Left hindlimb (tissue), 1 donor: Measurements from ENCODE around the gene ATP2B3.
A peak's percentile ranks its signal among the peaks of the same experiment; 100 is the strongest.

ENCODE experiments used
- DNase-seq: peaks from one replicate; pipeline ENCODE4 v3.0.0-alpha.2; 2018

Gene ATP2B3

DNA sequence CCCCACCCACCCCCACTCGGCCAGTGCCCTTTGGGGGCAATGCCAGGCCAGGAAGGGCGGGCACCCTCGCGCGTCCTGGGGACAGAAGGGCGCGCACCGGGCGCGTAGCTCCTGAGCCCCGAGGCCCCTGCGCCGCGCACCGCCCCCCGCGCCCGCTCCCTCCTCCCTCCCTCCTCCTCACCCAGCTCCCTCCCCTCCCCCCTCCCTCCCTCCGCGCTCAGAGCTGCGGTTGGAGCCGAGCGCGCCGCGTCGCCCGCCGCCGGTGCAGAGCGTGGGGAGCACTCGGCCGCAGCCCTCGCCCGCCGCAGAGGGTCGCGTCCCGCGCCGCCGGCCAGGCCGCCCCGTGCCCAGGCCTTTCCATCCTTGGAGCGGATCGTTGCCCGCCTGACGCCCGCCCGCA lies at the start of gene ATP2B3:
ATP2B3 (plus strand) TSS at position 220 of the 400 bp plus-strand sequence. CDS start 18,606 bp downstream, outside the sequence.
- no peak for DNase-seq

DNA sequence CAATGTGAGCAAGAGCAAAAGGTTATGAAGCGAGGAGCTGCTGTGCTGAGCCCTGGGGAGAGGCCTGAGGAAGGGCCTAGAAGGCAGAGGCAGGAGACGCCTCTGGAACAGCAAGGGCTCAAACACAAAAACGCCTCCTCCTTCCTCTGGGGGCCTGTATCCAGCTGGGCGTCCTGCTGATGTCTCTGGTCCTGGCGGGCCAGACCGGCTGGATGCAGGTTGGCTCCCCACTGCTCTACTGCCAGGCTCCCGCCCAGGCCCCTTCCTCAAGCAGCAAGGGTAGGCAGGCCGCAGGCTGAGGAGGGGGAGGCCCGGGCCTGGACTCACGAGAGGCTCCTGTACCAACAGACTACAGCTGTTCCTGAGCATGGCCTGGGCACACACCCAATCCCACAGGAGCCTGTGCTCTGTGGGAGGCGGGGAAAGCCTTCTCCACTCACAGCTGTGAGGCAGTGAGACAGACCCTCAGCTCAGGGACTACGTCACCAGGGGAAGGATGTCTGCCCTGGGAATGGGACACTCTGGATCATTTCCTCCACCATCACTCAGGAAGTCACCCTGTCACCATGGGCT lies 49.3 kb upstream of the ATP2B3 start:
- no peak for DNase-seq

DNA sequence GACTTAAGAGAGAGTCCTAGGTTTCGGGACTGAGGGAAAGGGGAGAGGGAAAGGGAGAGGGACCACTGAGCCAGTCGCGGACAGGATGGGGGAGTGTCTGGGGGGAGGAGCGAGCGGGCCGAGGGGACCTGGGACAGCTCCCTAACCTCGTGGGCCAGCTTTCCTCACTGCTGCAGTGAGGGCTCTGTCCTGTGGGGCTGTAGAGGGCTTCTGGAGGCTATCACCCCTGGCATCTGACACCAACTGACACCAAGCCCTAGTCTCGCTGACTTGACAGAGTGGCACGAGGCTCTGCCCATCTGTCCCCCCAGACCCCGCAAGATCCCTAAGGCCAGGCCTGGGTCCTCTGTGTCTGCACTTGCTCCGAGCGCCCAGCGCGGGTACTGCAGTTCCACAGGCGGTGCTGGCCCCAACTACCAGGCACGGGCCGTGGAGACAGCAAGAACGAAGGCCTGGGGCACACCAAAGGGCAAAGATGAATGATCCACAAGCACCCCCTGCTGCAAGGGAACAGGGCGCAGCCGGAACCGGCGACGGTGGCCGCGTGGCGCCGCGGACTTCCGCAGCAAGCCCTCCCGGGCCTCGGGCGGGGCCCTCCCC lies 47.5 kb upstream of the ATP2B3 start:
- no peak for DNase-seq

DNA sequence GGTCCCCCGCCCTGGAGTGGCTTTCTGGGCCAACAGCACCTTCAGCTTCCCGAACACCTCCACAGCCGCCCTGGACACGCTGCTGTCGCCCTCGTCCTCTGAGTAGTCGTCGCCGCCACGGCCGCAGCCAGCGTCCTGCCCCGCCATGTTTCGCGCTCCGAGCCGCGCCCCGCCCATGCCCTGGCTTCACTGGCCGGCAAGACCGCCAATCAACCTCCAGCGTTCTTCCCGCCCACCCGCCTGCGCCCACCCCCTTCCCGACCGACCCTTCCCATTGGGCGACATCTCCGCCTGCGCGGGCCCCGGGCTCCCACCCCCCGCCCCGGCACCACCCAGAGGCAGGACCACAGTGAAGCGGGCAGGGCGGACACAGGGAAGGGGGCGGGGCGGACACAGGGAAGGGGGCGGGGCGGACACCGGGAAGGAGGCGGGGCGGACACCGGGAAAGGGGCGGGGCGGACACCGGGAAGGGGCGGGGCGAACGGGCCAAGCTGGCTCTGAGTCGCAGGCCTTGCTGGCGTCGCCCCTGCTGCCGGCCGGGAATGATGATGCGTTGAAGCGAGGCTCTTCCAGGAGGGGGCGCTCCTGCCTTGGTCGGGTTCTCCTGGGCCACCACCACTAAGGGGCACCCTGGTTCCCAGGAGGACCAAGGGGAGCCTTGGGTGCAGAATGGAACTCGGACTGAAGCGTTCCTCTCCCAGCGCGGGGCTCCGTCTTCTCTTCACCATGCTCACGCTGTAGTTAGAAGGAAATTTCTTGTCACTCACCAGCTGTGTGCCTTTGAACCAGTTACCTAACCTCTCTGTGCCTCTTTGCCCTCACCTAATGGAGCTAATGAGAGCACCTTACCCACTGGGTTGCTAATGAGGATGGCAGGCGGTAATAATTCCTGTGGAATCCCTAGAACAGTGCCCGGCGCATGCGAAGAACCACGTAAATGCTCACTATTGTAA lies 46.8 kb upstream of the ATP2B3 start, which contains the start of gene HAUS7:
HAUS7 (minus strand) TSS at position 166 of the 953 bp plus-strand sequence; CDS start at position 147, 19 bp downstream.
- peak; percentile 96 for DNase-seq

DNA sequence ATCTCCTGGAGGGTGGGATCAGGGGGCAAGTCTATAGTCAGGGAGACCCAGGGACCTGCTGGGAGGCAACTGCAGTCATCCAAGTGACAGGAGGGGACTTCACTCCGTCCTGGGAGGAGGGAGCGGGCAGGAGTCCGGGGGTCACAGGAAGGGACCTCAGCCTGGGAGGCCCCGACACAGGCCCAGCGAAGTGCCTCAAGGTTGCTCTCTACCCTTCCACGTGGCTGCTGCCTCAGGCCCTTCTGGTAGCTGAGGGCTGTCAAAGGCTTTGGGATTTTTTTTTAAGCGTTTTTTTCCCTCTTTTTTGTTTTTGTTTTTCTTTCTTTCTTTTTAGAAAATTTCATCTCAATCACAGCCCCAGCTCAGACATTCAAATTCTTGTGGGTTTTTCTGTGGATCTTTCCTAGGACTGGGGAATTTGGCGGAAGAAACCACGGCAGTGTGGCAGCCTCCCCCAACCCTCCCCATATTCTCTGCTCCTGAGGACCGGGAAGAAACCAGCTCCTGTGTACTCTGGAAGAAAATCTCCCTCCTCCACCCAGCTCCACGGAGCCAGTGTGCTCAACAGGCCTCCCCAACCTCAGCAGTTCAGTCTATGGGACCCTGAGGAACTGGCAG lies 45.7 kb upstream of the ATP2B3 start:
- no peak for DNase-seq

DNA sequence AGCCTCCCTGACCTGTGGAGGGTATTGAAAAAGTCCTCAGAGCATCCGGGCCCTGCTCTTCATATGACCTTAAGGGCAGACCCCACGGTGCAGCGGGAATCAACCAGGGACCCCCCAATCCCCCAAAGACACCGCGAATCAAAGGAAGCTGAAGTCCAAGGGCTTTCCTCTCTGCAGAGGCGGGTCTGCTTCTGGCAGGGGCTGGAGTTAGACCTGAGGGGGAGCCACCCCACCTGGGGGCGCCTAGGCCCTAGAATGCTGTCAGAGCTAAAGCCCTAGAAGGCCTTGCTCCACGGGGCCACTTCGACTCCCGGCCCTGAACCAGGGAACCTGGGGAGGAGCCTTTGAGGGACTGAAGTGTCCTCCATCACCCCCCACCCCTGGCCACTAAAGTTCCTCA lies 44.3 kb upstream of the ATP2B3 start:
- DNase-seq = no peak

DNA sequence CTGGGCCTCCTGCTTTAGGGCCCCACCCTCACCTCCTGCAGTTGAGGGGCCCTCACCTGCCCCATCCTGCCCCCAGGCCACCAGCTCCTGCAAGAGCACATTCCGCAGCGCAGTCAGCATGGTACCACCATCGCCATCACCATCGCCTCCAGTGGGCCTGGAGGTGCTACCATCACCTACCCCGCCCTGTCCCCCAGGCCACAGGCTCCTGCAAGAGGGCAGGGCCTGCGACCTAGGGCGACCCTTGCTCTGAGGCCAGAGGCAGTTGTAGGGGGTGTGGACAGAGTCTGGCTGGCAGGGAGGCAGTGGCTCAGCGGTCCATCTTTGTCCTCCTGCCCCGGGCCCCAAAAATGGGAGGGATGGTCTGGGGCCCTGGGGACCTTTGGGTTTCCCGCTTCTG lies 43.2 kb upstream of the ATP2B3 start:
- DNase-seq = no peak

DNA sequence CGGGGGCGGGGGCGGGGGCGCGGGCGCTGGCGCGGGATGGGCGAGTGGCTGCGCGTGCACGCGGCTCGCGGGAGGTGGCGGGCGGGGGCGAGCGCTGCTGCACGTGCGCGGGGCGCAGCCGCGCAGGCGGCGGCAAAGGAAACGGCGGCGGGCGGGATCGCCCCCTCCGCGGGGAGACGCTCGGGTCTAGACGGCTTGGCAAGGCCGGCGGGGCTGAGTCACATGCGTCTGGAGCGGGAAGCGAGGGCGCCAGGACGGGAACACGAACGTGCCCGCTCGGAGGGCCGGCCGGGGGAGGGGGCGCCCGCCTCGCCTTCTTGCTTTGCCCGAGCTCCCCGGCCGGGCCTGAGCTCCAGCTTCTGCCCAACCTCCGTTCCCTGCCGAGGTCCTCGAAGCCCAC lies 42.7 kb upstream of the ATP2B3 start:
- DNase-seq = peak; percentile 83

DNA sequence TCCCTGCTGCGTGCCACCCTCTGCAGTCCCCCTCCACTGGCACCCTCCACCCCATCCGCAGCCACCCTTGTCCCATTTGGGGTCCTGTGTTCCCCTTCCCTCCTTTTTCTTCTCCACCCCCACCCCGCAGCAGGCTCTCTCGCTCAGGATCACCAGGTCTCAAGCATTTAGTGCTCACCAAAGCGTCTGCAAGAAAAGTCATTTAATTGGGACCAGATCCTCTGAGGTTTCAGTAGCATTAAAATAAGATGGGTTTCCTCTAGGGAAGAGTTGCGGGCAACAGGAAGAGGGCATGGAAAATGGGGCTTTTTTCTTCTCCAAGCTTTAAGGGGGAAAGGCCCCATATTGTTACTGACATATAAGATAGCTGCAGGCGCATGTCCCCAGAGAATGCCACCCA lies 42.2 kb upstream of the ATP2B3 start:
- DNase-seq = no peak

DNA sequence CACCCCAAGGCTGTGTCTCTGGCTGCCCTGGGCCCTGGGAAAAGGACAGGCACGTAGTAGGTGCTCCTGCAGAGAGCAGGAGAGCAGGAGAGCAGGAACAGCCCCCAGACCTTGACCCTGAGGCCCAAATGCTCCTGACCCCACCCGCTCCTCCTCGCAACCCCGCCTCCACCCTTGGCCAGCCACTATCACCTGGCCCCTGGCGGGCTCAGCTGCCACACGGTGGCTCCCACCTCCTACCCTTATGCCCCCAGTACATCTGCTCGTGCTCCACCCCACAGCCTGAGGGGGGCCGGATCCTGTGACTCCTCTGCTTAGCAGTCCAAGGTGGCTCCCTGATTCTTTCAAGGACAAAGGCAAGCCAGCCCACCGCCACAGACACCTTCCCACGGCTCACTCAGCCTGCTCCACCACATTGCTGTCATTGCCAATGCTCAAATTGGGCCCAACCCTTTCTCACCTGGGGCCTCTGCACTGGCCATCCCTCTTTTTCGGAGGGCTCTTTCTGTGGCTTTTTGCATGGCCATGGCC lies 41.6 kb upstream of the ATP2B3 start:
- no peak for DNase-seq

DNA sequence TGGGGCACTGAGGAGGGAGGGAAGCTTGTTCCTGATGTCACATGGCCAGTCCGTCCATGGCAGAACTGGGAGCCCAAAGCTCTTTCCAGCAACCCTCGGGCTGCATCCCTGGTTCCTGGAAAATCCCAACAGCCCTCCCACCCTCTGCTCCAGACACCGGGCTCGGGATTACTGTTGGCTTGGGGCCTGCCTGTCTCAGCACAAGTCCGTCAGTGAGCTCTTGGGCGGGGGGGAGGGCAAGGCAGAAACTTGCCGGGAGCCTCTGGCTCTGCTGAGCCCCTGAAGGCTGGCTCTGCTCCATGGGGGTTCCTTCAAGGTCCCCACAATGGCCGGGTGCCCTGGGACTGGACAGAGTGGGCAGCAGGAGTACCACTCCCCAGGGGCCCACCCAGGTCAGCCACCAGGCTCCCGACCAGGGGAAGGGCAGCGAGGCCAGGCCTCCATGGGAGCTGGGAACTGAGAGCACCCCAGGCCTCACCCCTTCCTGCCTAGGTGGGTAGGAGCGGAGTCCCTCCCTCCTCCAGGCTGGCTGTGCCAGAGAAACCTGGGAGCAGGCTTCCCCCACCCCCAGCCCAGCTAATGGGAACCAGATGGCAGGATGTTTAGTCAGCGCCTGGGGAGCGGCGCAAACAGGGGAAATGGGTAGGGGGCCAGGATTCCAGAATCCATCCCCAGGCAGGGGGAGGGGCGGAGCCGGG lies 40.6 kb upstream of the ATP2B3 start:
- peak; percentile 84 for DNase-seq

DNA sequence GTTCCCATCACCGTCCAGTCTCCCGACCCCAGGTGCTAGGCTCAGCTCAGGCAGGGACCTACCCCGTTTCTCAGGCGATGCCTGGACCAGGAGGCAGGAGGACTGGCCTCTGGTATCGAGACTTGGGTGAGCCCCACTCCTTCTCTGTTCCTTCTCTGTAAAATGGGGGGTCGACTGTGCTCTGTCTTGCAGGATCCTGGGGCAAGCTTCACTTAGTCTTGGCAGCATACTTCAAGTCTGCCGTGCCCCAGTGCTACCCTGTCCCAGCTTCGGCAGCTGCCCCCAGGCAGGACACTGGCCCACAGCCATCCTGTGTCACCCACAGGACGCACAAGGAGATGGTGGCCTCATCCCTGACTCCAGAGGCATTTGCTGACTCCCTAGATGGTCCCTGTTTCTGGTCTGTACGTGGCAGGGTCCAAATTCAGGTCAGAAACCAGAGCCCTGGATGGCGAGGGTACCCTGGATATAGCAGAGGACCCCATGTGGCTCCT lies 40.0 kb upstream of the ATP2B3 start:
- no peak for DNase-seq

DNA sequence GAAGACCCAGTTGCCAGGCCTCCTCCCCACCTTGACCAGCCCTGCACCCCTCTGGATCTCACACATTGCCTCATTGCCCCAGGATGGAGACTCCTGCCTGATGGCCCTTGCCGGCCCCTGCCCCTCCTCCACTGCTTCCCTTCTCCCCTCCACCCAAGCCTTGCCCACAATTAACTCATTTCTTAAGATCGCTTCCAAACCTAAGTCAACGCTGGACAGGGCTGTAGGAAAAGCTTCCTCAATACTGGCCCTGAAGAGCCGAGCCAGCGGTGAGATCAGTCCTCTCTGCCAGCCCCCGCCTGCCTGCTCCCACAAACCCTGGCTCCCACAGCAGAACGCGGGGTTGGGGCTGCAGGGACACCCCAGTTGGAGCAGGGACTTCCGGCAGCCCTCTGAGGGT lies 39.5 kb upstream of the ATP2B3 start:
- no peak for DNase-seq

DNA sequence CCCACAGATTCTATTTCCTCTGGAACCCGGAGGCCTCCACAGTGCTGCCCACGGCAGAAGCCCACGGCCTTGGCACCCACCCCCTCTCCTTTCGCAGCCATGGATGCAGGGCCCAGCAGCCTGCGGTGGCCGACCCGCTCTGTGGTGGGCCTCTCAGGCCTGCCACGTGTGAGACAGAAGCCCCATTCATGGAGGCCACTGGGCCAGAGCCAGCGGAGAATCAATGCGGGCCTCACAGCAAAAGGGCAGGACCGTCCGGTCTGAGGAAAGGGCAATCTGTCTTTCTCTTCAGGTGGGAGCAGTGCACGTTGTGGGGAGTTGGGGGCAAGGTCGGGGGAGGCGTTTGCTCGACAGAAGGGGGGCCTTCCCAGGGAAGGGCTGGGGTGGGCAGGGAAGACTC lies 38.7 kb upstream of the ATP2B3 start:
- DNase-seq = no peak

DNA sequence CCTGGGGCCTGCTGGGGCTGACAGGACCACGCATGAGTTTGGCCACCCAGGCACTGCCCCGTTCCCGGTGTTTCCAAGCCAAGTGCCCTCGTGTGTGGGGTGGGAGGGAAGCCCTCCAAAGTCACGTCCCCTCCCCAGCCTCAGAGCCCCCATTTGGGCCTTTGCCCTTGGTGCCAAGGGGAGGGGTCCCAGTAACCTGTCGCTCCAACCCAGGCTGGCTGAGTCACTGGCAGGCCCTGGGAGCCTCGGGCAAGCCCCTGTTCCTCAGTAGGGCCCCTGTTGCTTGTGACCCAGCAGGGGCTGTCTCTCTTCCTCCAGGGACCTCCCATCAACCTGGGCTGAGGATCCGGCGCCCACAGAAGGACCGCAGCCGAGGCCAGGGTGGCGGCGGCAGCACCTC lies 36.4 kb upstream of the ATP2B3 start:
- no peak for DNase-seq

DNA sequence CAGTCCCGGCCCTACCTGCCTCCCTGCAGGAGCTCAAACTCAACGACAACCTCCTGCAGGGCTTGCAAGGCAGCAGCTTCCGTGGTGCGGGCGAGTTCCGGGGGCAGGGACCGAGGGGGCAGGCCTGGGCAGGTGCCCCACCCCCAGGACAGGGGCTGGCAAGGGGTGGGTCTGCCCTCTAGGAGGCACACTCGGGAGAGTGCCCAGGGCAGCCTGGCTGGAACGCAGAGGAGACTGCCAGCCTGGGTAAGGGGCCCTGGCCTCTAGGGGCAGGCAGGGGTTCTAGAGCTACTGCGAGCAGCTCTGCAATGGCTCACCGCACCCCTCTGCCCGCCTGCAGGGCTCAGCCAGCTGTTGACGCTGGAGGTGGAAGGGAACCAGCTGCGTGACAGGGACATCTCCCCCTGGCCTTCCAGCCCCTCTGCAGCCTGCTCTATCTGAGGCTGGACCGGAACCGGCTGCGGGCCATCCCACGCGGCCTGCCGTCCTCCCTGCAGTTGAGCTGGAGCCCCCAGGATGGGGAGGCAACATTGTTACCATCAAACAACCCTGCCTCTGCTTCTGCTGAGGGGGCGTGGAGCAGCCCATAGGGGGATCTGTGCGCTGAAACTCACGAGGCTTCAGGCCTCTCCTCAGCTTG lies 34.9 kb upstream of the ATP2B3 start:
- DNase-seq = no peak

DNA sequence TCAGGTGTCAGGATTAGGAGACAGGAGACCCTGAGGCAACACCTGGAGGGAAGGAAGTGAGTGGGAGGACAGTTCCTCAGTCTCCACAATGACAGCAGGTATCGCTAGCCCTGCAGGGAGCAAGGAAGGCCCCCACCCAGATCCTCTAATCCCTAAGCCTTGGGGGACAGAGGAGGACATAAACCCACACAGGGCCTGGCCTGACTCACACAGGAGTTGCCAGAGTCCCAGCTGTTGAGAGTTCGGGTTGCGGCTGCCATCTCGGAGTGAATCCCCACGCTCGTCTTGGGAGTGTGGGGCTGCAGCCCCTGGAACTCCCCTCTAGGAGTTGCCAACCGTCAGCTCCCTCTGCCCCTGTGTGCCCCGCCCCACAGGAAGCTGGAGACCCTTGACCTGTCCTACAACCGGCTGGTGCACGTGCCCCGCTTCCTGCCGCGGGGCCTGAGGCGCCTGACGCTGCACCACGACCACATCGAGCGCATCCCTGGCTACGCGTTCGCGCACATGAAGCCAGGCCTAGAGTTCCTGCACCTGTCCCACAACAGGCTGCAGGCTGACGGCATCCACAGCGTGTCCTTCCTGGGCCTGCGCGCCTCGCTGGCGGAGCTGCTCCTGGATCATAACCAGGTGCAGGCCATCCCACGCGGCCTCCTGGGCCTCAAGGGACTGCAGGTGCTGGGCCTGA lies 31.9 kb upstream of the ATP2B3 start:
- DNase-seq = no peak

DNA sequence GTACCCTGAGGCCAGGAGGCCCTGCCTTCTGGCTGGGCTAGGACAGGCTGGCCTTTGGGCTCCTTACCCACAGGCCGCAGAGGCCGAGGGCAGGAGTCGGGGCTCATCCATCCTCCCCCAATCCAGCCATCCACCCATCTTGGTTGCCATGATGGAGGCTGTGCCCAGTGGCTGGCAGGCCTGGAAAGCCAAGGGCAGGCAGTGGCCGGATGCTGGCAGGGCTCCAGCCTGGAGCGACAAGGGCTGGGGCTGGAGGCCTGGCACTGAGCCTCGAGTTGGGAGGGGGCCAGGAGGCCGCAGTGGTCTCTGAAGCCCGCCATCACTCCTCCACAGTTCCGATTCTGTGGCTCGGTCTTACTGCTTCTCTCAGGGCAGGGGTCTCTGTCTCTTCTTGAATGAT lies 31.3 kb upstream of the ATP2B3 start:
- DNase-seq = no peak

DNA sequence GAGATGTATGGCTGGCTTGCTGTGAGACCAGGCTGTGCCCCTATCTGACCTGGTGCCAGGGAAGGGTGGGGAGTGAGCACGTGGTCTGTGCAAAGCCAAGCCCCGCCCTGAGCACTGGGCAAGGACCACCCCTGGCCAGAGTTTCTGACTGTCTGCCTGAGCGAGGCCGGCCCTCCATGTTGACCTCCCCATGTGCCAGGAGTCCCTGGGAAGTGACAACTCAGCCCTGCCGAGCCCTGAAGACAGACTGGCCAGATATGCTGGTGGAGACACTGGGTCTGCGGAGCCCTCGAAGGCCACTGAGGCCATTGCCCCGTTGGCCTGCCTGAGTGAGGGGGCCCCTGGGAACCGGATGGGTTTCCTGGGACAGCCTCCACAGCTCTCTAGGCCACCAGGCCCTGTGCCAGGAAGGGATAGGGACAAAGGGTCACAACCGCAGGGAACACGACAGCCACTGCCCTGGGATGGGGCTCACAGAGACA lies 29.8 kb upstream of the ATP2B3 start:
- DNase-seq = no peak

DNA sequence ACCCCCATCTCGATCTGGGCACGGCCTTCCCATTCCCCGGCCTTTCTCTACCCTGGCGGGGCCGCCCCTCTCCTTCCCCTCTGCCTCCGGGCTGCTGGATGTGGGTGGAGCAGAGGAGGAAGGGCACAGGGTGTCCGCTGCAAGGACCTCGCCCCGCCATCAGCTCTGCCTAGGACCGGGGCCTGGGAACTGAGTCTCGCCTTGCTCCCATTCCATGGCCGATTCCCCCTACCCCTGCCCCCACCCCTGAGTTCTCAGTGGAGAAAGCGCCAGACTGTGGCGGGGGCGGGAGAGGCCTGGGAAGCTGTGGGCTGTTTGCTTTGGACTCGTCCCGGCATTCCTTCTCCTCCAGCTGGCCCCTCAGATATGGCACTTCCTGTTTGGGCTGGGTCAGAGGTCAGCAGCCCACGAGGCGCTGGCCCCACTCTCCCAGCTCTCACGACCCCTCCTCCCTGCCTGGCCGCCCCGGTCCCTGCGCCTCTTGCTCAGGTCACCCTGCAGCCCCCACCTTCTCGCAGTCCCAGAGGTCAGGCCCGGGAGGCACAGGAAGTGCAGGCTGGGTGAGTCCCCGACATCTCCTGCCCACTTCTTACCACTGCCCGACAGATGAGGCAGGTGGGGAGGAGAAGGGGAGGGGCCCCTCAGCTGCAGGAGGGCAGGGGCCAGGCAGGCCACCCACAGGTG lies 29.1 kb upstream of the ATP2B3 start:
- peak; percentile 70 for DNase-seq
